HG03469 (cell line): ENCODE results near the gene SMC3.
"Not testable (repeated sequence)": the region's sequence is repeated elsewhere in the genome, so short reads cannot be mapped to it uniquely, and the experiment has no call there.

Experiments used
- ATAC-seq: cut with Tn5 transposase; IDR thresholded peaks from one replicate; pipeline ENCODE4 v1.9.1; 2021; ENCODE audit warnings: mild to moderate bottlenecking, moderate library complexity, moderate number of reproducible peaks; ENCODE audit not compliant: unreplicated experiment

The SMC3 gene

GRCh38 chr10:110574420-110574819 lies 6.9 kb downstream of the SMC3 start:
- ATAC-seq: no peak

- no peak for ATAC-seq
These were observed 8.7 kb downstream of the SMC3 start for GRCh38 chr10:110576220-110576619.

DNA sequence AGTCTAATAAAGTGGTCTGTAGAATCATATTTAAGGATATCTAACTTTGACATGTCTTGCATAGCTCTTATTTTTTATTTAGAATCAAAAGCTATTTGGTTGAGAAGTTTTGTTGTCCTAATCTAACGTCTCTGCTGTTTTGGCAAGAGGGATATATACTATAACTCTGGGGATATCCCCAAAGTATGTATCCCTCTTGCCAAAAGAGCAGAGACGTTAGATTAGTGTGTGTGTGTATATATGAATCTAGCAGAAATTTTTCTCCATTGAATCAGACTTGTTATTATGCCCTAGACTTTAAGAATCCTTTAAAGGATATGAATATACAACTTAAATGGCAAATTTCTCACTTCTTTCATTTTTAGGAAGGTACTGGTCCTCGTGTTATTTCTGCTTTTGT lies 9.6 kb downstream of the SMC3 start:
- ATAC-seq: no peak

- ATAC-seq: no peak
These were observed 16.5 kb downstream of the SMC3 start for GRCh38 chr10:110584006-110584405.

DNA sequence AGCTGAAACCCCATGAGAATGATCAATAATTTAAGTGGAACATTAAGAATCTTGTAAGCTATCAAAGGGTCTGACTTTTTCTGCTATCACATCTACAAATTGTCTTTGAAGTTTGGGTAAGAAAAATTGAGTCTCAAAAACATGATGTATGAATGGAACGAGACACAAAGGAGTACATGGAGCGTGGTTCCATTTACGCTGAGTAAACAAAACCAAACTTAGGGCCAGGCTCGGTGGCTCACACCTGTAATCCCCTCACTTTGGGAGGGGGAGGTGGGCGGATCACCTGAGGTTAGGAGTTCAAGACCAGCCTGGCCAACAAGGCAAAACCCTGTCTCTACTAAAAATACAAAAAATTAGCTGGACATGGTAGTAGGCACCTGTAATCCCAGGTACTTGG lies 24.3 kb downstream of the SMC3 start:
- ATAC-seq: no peak

GRCh38 chr10:110597476-110597875 lies 30.0 kb downstream of the SMC3 start:
- no peak for ATAC-seq

DNA sequence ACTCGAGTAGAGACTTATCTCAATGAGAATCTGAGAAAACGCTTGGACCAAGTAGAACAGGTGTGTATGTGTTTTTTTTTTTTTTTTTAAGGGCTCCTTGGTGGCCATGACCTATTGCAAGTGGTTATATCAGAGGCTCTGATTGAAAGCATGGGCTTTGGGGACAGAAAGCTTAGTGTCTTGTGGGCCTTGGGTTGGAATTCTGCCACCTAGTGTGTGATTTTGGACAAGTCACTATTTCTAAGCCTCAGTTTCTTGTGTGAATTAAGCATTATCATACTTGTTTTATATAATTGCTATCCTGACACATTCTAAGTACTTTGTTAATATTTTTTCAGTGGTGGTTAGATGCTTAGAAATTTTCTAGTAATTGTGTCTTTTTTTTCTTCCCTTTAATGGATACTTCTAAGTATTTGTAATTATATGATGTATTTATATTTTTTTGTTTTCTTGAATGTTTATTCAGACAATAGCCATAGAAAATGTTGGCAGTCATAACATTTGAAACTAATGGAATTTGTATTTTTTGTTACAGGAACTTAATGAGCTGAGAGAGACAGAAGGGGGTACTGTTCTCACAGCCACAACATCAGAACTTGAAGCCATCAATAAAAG lies 33.1 kb downstream of the SMC3 start:
- ATAC-seq: no peak

DNA sequence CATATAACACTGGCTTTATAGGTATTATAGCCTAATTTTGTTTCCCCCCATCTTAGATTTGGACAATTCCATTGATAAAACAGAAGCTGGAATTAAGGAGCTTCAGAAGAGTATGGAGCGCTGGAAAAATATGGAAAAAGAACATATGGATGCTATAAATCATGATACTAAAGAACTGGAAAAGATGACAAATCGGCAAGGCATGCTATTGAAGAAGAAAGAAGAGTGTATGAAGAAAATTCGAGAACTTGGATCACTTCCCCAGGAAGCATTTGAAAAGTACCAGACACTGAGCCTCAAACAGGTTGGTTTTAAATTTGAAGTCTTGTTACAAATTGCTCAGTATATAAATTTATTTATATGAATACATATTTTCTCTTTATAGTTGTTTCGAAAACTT lies 34.1 kb downstream of the SMC3 start:
- ATAC-seq: no peak

GRCh38 chr10:110608087-110608486 lies 40.6 kb downstream of the SMC3 start:
- no peak for ATAC-seq

DNA sequence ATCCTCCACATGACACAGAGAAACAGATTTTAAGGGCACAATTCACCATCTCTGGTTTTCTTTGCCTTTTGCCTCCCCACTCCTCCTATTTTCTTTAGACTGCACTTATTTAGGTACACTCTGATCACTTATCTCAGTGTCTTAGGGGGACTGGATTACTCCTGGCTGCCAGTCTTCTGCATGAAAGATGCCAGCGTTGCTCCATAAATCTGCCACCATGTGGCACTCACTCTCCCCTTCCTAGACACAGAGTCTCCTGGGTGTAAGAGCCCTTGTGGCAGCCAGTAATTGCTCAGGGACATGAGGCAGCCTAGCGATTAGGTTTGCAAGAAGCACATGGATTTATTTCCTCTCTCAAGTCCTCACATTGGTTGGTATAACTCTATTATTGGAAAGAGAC lies 42.1 kb downstream of the SMC3 start:
- no peak for ATAC-seq

DNA sequence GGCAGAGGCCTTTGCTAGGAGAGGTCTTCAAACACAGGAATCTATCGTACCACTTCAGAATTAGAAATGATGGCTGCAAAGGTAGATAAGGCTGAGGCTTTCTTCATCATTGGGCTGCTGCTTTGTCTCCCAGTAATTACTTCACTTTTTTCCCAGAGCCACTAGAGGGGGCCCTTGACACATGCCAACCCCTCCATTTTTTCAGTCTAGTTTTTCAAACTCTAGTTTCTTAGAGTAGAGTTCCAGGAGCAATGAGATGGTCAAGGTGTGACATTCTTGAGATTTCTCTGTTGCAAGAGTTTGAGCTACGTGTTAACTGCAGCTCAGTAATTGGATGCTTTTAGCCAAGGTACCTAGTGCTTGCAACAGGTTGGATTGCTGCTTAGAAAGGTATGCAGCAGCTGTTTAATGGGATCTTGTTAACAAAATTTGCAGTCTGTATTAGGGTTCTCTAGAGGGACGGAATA lies 42.8 kb downstream of the SMC3 start:
- ATAC-seq: no peak

GRCh38 chr10:110610781-110611180 lies 43.3 kb downstream of the SMC3 start:
- ATAC-seq: not testable (repeated sequence)

DNA sequence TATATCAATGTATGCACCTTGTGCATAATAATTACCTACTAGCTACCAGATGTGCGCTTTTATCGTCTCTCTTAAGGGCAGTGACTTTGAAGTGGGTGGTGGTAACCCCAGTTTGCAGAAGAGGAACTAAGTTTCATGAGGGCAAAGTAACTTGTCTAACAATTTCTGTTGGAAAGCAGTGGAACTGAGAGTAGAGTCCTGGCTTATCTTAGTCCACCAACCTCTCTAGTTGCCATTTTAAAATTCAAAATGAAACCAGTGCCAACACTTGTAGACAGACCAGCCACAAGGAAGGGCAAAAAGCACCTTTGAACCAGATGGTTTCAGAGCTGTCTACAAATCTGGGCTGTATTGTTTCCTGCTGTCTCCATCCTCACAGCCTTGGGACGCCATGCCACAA lies 44.6 kb downstream of the SMC3 start:
- ATAC-seq: peak; percentile 27

GRCh38 chr10:110612629-110613028 lies 45.1 kb downstream of the SMC3 start:
- ATAC-seq: no peak

- ATAC-seq: no peak
These were observed 46.0 kb downstream of the SMC3 start for GRCh38 chr10:110613341-110613995.

DNA sequence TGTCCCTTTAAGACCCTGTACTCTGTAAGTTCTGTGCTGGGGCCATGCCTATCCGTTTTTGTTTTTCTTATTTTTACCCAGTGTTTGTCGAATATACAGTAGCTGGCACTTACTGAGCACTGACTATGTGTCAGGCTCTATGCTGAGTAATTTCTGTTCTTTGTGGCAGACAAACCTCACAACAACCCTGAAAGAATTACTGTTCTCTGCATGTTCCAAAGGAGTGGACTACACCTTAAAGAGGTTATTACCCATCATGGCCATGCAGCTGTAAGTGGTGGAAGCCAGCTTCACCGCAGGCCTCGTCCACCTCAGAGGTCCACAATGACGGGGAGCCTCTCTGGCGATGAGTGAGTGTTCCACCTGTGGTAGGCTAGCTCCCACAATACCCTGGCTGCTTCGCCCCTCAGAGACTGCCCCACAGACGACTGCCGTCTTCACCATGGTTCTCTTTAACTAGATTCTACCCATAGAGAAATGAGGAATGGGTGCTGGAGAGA lies 46.6 kb downstream of the SMC3 start:
- ATAC-seq: peak; percentile 57

DNA sequence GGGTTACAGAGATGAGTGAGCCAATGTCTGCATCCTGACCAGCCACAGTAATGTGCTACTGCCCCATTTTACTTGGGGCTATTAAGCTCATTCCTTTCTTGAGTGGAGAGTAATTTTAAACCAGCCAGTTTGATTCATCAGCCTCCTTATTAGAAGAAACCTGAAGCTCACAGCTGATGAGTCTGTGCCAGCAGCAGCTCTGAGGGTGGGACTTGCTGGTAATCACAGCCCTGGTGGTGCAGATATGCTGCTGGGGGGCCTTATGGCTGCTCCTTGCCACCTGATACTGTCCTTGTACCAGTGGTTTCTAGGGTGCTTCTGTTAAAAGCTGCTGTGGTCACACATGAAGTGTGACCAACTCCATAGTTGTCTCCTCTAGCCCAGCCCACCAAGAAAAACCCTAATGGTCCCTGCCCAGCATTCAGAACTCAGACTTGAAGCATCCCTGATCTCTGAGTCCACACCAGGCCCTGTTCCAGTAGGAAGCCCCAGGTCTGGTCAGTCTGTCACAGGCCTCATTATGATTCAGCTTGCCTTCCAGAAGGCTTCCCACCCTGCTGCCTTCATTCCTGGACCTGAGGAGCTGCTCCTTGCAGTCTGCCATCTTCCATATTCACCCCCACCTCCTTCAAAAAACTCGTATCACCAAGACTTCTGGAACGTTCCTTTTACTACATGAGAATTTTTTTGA lies 47.7 kb downstream of the SMC3 start:
- no peak for ATAC-seq

DNA sequence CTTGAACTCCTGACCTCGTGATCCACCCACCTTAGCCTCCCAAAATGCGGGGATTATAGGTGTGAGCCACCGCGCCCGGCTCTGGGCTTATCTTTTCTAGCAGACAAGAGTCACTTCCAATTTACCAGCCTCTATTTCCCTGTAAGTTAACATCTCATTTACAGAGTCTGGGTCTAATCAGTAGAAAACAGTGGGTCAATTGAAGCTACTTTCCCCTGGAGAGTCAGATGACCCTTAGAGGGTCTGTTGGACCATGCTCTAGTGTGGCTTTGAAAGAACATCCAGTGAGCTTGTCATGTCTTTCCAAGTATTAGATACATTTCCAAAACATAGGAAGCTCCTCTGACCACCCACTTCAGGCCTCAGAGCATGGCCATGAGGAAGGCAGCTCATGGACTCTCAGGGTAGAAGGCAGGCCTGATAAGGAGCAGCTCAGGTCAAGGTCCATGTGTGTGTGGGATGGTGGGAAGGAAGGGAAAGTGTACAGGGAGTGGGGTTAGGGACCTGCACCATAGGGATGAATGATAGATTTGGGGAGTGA lies 49.1 kb downstream of the SMC3 start:
- no peak for ATAC-seq

DNA sequence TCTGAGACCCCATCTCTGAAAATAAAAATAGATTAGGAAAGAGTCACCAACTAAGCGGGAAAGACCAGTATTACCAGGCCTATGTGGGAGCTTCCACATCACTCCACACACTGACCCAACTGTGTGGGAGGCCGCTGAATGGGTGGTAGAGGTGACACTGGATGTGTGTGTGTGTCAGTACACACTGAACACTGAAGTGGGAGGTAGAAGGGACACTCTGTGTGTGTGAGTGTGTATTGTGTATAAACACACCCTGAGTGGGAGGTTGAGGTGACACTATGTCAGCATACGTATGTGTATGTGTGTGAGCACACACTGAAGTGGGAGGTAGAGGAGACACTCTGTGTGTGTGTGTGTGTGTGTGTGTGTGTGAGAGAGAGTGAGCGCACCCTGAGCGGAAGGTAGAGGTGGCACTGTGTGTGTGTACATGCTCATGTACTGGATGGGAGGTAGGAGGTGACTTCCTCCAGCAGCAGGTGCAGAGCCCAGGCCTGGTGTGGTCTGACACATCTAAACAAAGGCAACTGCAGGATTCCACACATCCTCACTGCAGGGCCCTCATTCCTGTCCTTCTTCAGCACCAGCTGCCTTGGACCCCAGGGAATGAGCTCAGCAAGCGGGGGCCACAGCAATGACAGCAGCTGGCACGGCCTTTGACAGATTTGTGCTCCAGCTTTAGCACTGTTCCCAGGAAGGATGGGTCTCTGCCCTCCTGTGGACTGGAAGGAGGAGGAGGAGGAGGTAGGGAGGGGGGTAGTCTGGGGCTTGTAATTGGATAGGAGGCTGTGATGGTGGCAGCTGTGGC lies 50.1 kb downstream of the SMC3 start:
- ATAC-seq: no peak

DNA sequence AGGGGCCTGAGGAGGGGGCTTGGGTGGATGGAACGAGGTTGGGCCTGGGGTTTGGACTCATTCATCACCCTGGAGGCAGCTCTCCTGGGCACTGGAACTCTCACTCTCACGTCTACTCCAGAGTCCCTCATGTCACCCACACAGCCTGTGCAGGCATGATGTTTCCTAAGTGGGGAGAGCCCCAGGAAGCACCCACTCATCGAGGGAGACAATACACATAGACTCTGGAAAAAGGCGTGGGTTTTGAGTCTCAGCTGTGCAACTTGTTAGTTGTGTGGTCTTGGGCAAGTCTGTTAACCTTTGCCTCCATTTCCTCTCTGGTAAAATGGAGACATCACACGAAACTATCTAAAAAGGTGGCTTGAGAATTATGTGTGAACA lies 50.7 kb downstream of the SMC3 start:
- no peak for ATAC-seq
